ENCODE results near the gene NEURL1B.

- no peak for TF ChIP-seq POLR2A (IDR thresholded peaks at IDR 0.05)
- TF ChIP-seq CTCF (IDR thresholded peaks at IDR 0.05), result no peak
Measured at GRCh38 chr5:172640139-172640538, 924 bp upstream of the NEURL1B start.
